ENCODE data around the gene UCK2. TPM values are rescaled to one million over a fixed set of nuclear protein-coding genes. Genes with fewer than 3 reads are reported as not detected.

UCK2 gene
- total and polyA plus RNA-seq, 10 of the 15 experiments (the other 5 are each of a cell fraction or from before 2014, with no cell fraction given) = 55.3 to 106 (median 84.9) TPM

DNA sequence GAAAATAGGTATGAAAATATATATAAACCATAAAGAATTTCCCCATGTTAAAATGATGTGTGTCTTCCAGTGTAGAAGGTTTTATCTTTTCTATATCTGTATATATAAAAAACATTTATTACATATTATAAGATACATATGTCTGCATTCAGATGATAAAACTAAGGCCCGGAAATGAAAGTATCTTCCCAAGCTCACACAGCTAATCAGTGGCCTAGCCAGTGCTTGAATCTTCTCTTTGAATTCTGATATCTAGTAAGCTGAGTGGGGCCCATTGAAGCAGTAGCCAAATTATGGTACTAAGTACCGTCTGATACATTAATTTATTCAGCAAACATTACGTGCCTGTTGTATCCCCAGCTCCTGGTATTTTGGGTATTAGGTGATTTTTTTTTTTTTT is 28.6 kb downstream of the UCK2 start:
- ATAC-seq = no peak
- BruUV-seq (replicated peaks) = no TSS peak
- ChIA-PET SMC1A (ENCODE audit: uncharacterized antibody, unreplicated experiment) (interaction anchor here (0.5 to 17.9 kb wide), 13 partner anchors 9 to 668 kb away, joined by 3 to 212 read pairs (median 7); partner anchors contain the start of gene TMCO1), CTCF (interaction anchor here (1.0 to 9.7 kb wide), 4 partner anchors 11 to 87 kb away, joined by 3 to 62 read pairs (median 18); partner anchors contain the start of genes TMCO1 and UCK2), RAD21 (ENCODE audit: unreplicated experiment) (interaction anchor here (0.6 to 3.8 kb wide), 16 partner anchors 8 to 263 kb away, joined by 3 to 31 read pairs (median 6); partner anchors contain the start of genes TMCO1 and UCK2), POLR2A (interaction anchor here (0.6 to 3.4 kb wide), 12 partner anchors 10 to 225 kb away, joined by 3 to 20 read pairs (median 7); partner anchors contain the start of gene MGST3)
- in situ Hi-C loops (cut with MboI) (no loop called here), intact Hi-C loops (cut with micrococcal nuclease; ENCODE audit: unreplicated experiment) (loop anchor here (2.0 kb wide), 1 partner anchor 27 kb away; no protein-coding TSS in a partner anchor)
- Histone ChIP-seq H3K4me1 (ENCODE audit: control insufficient read depth, insufficient read depth, low read length) (peaks cover 29% of the 10 kb centered on the region), H3K27me3 (replicated peaks in 1 of 2; ENCODE audit: control insufficient read depth in 2 of 2, insufficient read depth in 2 of 2, low read length in 1 of 2) (no peaks in the 10 kb centered on the region), H3K36me3 (ENCODE audit: control insufficient read depth in 2 of 2, insufficient read depth in 2 of 2, low read length in 1 of 2) (peaks cover 0 to 5% of the 10 kb centered on the region in 2 experiments; a peak in 2 of 4 replicates), H2AFZ (ENCODE audit: control insufficient read depth, low read depth, low read length) (no peak overlapping the region), H3K79me2 (ENCODE audit: control insufficient read depth, insufficient read depth, low read length) (peaks cover 87% of the 10 kb centered on the region), H4K20me1 (ENCODE audit: control insufficient read depth, insufficient read depth) (no peaks in the 10 kb centered on the region), H3K9ac (ENCODE audit: control insufficient read depth, insufficient read depth, low read length) (no peak overlapping the region), H3K4me2 (ENCODE audit: control insufficient read depth, insufficient read depth) (no peak overlapping the region), H3K27ac (ENCODE audit: control insufficient read depth, insufficient read depth) (no peak overlapping the region), H3K9me3 (replicated peaks; ENCODE audit: control insufficient read depth, insufficient read depth, low read length) (no peaks in the 10 kb centered on the region), H3K4me3 (no peak overlapping the region)
- 98% methylated on average over 3 of the region's 3 CpGs for WGBS (ENCODE audit: insufficient coverage, insufficient replicate concordance, low lambda C conversion rate, missing lambda C conversion rate)
- no peak for FAIRE-seq
- TF ChIP-seq RUNX3 (IDR thresholded peaks at IDR 0.05; ENCODE audit: low read length) (no peak), IKZF2 (IDR thresholded peaks at IDR 0.05) (no peak), ZNF207 (IDR thresholded peaks at IDR 0.05; ENCODE audit: borderline replicate concordance) (no peak), TCF12 (IDR thresholded peaks at IDR 0.05; ENCODE audit: low read depth, low read length) (no peak), SUZ12 (IDR thresholded peaks at IDR 0.05; ENCODE audit: unreplicated experiment) (no peak), E2F8 (IDR thresholded peaks at IDR 0.05; ENCODE audit: low read depth, partially characterized antibody) (no peak), MTA3 (IDR thresholded peaks at IDR 0.05; ENCODE audit: borderline replicate concordance, low read length) (no peak), MYC (IDR thresholded peaks at IDR 0.05; ENCODE audit: insufficient read depth, insufficient read length, insufficient replicate concordance, low read length, severe bottlenecking) (no peak), RB1 (IDR thresholded peaks at IDR 0.05; ENCODE audit: borderline replicate concordance) (no peak), SMAD1 (IDR thresholded peaks at IDR 0.05; ENCODE audit: low read depth, partially characterized antibody) (no peak), SMARCA5 (IDR thresholded peaks at IDR 0.05) (no peak), SPI1 (IDR thresholded peaks at IDR 0.05; ENCODE audit: borderline replicate concordance, insufficient read depth, low read depth, low read length) (no peak), EGR1 (IDR thresholded peaks at IDR 0.05; ENCODE audit: borderline replicate concordance in 1 of 2, low read depth in 2 of 2, low read length in 2 of 2) (no peak), HDAC2 (IDR thresholded peaks at IDR 0.05) (no peak), NR2C2 (IDR thresholded peaks at IDR 0.05; ENCODE audit: borderline replicate concordance, control insufficient read depth, insufficient read length, low read depth) (no peak), CREB1 (IDR thresholded peaks at IDR 0.05; ENCODE audit: low read depth) (no peak), MLLT1 (IDR thresholded peaks at IDR 0.05) (no peak), GABPA (IDR thresholded peaks at IDR 0.05; ENCODE audit: low read depth) (no peak), KAT2A (conservative IDR thresholded peaks at IDR 0.05; ENCODE audit: control insufficient read depth, low read depth, low read length) (no peak)
- DNase-seq (ENCODE audit: low read depth, low spot score) = no peak
